Measurements from ENCODE around the gene ATG9A.

The ATG9A gene

DNA sequence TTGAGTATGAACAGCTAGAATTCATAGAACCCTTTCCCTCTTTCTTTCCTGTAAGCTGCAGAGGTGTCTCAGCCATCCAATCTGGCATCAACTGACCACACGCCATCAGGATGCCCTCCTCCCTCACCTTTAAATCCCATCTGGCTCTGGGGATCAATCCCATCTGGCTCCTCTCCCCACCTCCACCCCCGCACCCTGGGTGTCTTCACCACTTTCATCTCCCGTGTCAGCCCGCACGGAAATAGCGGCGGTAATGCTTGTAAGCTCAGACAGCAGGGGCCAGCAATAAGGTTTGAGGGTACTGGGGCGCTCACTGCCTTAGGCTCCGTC, 23.1 kb upstream of the ATG9A start:
- H4K20me1 ChIP-seq (ENCODE audit: insufficient read depth, low read length): no peaks in the 10 kb centered on the region
- H3K36me3 ChIP-seq (replicated peaks; ENCODE audit: low read depth, low read length): peaks cover 18% of the 10 kb centered on the region
- H3K9me3 ChIP-seq (ENCODE audit: insufficient read depth, low read length): no peaks in the 10 kb centered on the region
- TF ChIP-seq, protein P1, sequence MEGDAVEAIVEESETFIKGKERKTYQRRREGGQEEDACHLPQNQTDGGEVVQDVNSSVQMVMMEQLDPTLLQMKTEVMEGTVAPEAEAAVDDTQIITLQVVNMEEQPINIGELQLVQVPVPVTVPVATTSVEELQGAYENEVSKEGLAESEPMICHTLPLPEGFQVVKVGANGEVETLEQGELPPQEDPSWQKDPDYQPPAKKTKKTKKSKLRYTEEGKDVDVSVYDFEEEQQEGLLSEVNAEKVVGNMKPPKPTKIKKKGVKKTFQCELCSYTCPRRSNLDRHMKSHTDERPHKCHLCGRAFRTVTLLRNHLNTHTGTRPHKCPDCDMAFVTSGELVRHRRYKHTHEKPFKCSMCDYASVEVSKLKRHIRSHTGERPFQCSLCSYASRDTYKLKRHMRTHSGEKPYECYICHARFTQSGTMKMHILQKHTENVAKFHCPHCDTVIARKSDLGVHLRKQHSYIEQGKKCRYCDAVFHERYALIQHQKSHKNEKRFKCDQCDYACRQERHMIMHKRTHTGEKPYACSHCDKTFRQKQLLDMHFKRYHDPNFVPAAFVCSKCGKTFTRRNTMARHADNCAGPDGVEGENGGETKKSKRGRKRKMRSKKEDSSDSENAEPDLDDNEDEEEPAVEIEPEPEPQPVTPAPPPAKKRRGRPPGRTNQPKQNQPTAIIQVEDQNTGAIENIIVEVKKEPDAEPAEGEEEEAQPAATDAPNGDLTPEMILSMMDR (IDR thresholded peaks at IDR 0.05; ENCODE audit: low read depth, low read length): no peak
- TF ChIP-seq EZH2phosphoT487 (IDR thresholded peaks at IDR 0.05; ENCODE audit: low read depth): no peak
- H3K9ac ChIP-seq (ENCODE audit: low read length): peak overlapping the region; percentile 94
- peak overlapping the region; percentile 96 for H3K4me3 ChIP-seq (ENCODE audit: low read length)
- no peaks in the 10 kb centered on the region; the same call in 1 of the 2 replicates for H3K27me3 ChIP-seq (ENCODE audit: low read depth, low read length)
- peaks cover 39% of the 10 kb centered on the region for H3K4me1 ChIP-seq (ENCODE audit: low read length)
- peak overlapping the region; percentile 46 for H3K27ac ChIP-seq (ENCODE audit: low read length)
- H3K4me2 ChIP-seq (ENCODE audit: low read length): peak overlapping the region; percentile 77
- peaks cover 26% of the 10 kb centered on the region for H3K79me2 ChIP-seq (ENCODE audit: low read length)
- no peak overlapping the region; the same call in 1 of the 2 replicates for H2AFZ ChIP-seq (ENCODE audit: low read depth, low read length)

DNA sequence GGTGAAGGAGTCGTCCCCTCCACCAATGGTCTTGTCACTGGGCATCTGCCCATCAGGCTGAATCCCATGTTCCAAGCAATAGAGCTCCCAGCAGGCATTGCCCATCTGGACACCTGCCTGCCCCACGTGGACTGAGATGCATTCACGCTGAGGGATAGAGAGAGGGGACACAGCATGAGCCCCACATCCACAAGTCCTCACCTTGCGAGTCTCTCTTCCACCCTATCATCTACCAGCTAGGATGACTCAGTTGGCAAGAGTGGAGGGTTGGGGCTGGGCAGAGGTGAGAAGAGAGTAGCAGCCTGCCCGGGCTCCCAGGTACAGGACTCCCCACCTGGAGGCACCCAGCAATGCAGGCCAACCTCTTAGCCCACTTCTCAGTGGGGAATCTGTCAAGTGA, 22.6 kb upstream of the ATG9A start:
- H3K79me2 ChIP-seq (ENCODE audit: low read length): peaks cover 26% of the 10 kb centered on the region
- H3K4me2 ChIP-seq (ENCODE audit: low read length): peak overlapping the region; percentile 77
- H3K9me3 ChIP-seq (ENCODE audit: insufficient read depth, low read length): no peaks in the 10 kb centered on the region
- no peaks in the 10 kb centered on the region for H4K20me1 ChIP-seq (ENCODE audit: insufficient read depth, low read length)
- peak overlapping the region; percentile 96 for H3K4me3 ChIP-seq (ENCODE audit: low read length)
- H3K27me3 ChIP-seq (ENCODE audit: low read depth, low read length): no peaks in the 10 kb centered on the region; the same call in 1 of the 2 replicates
- H2AFZ ChIP-seq (ENCODE audit: low read depth, low read length): no peak overlapping the region
- H3K27ac ChIP-seq (ENCODE audit: low read length): no peak overlapping the region
- H3K9ac ChIP-seq (ENCODE audit: low read length): peak overlapping the region; percentile 94
- H3K4me1 ChIP-seq (ENCODE audit: low read length): peaks cover 40% of the 10 kb centered on the region
- TF ChIP-seq, protein P1 (IDR thresholded peaks at IDR 0.05; ENCODE audit: low read depth, low read length): no peak
- no peak for TF ChIP-seq EZH2phosphoT487 (IDR thresholded peaks at IDR 0.05; ENCODE audit: low read depth)
- peaks cover 18% of the 10 kb centered on the region for H3K36me3 ChIP-seq (replicated peaks; ENCODE audit: low read depth, low read length)

DNA sequence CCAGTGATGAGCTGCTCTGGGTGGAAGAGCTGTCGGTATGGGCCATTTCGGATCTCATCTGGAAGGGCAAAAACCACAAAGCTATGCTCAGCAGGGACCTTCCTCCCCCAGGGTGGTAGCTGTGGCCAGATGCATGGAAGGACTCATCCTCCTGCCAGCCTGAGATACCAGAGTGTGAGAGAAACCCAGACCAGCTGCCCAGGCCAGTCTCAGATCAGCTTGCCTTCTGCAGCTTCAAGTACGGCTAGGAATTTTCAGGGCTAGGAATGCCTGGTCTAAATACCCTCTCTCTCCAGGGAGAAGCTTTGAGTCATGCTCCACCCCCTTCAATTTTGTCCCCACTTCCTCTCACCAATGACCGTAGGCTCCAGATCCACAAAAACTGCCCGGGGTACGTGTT, 22.2 kb upstream of the ATG9A start:
- Histone ChIP-seq H3K36me3 (replicated peaks; ENCODE audit: low read depth, low read length) (peaks cover 18% of the 10 kb centered on the region), H3K9ac (ENCODE audit: low read length) (no peak overlapping the region), H3K4me1 (ENCODE audit: low read length) (peaks cover 40% of the 10 kb centered on the region), H3K79me2 (ENCODE audit: low read length) (peaks cover 26% of the 10 kb centered on the region), H3K4me2 (ENCODE audit: low read length) (peak overlapping the region; percentile 77; the same call in 1 of the 2 replicates), H2AFZ (ENCODE audit: low read depth, low read length) (no peak overlapping the region), H3K27me3 (ENCODE audit: low read depth, low read length) (no peaks in the 10 kb centered on the region; the same call in 1 of the 2 replicates), H4K20me1 (ENCODE audit: insufficient read depth, low read length) (no peaks in the 10 kb centered on the region), H3K4me3 (ENCODE audit: low read length) (no peak overlapping the region), H3K9me3 (ENCODE audit: insufficient read depth, low read length) (no peaks in the 10 kb centered on the region), H3K27ac (ENCODE audit: low read length) (no peak overlapping the region)
- TF ChIP-seq, protein P1 (IDR thresholded peaks at IDR 0.05; ENCODE audit: low read depth, low read length): no peak
- TF ChIP-seq EZH2phosphoT487 (IDR thresholded peaks at IDR 0.05; ENCODE audit: low read depth): no peak

DNA sequence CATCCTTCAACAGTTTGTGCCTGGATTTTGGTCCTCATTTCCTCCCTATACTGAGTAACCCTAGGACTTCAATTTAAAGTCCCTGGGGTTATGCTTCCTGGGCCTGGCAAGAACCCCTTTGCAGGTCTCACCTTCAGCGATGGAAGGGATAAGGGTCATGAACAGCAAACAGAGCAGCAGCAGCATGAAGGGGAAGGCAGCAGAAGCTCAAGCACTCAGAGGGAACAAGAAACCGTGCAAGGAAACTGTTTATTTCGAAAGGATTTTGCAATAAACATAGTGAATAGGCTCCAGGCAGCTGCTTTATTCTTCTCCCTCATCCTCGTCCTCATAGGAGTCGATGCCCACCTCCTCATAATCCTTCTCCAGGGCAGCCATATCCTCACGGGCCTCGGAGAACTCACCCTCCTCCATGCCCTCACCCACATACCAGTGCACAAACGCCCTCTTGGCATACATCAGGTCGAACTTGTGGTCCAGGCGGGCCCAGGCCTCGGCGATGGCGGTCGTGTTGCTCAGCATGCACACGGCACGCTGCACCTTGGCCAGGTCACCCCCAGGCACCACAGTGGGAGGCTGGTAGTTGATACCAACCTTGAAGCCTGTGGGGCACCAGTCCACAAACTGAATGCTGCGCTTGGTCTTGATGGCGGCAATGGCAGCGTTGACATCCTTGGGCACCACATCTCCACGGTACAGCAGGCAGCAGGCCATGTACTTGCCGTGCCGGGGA, 20.8 kb upstream of the ATG9A start:
- H3K79me2 ChIP-seq (ENCODE audit: low read length): peaks cover 38% of the 10 kb centered on the region

More for the DNA sequence above, 20.8 kb upstream of the ATG9A start:
- H3K4me3 ChIP-seq (ENCODE audit: low read length): 0 out of 2 replicates have a peak overlapping the region, but pooled peaks have one; percentile 70
- H4K20me1 ChIP-seq (ENCODE audit: insufficient read depth, low read length): no peaks in the 10 kb centered on the region
- no peaks in the 10 kb centered on the region for H3K9me3 ChIP-seq (ENCODE audit: insufficient read depth, low read length)
- peak overlapping the region; percentile 94 for H3K4me2 ChIP-seq (ENCODE audit: low read length)
- no peak overlapping the region for H2AFZ ChIP-seq (ENCODE audit: low read depth, low read length)
- peaks cover 45% of the 10 kb centered on the region for H3K4me1 ChIP-seq (ENCODE audit: low read length)
- H3K27me3 ChIP-seq (ENCODE audit: low read depth, low read length): no peaks in the 10 kb centered on the region
- TF ChIP-seq EZH2phosphoT487 (IDR thresholded peaks at IDR 0.05; ENCODE audit: low read depth): no peak
- peaks cover 18% of the 10 kb centered on the region for H3K36me3 ChIP-seq (replicated peaks; ENCODE audit: low read depth, low read length)
- H3K9ac ChIP-seq (ENCODE audit: low read length): peak overlapping the region; percentile 62
- peak overlapping the region; percentile 94 for H3K27ac ChIP-seq (ENCODE audit: low read length)
